ENCODE results near the gene KCNJ10.

Gene KCNJ10

DNA sequence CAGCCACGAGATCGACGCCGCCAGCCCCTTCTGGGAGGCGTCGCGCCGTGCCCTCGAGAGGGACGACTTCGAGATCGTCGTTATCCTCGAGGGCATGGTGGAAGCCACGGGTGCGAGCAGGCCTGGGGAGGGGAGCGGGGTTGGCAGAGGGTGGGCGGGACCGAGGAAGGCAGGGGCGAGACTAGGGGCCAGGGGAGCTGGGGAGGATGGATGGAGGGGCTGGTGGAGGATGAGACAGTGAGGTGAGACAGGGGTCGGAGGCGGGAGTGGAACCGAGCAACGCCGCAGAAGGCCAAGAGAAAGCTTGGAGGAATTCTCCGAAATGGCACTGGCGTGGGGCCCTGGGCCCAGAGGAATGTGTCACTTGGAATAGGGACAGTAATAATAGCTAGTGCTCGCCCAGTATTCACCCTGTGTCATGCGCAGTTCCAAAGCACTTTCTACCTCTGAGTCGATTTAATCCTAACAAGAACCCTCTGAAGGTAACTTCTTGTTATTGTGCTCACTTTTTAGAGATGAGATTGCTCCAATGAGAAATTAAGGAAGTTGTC lies 14.9 kb upstream of the KCNJ10 start:
- WGBS, 2 experiments = 93 to 94% methylated on average over 30 of the region's 30 CpGs
- H3K4me3 ChIP-seq (ENCODE audit: insufficient read depth, low read depth, low read length) = no peak overlapping the region
- peaks cover 5% of the 10 kb centered on the region for H3K4me1 ChIP-seq (ENCODE audit: control insufficient read depth, insufficient read depth, low read length)
- H3K9me3 ChIP-seq (ENCODE audit: control insufficient read depth, low read length) = no peaks in the 10 kb centered on the region
- H3K36me3 ChIP-seq (ENCODE audit: control insufficient read depth, insufficient read depth, low read length) = no peaks in the 10 kb centered on the region
- H3K27ac ChIP-seq (ENCODE audit: insufficient read depth, low read depth, low read length, poor library complexity, severe bottlenecking) = no peak overlapping the region
- peaks cover 62% of the 10 kb centered on the region for H3K27me3 ChIP-seq (ENCODE audit: control insufficient read depth, insufficient read depth, low read length, poor library complexity, severe bottlenecking)

GRCh38 chr1:160083968-160084770 lies 14.2 kb upstream of the KCNJ10 start:
- H3K36me3 ChIP-seq (ENCODE audit: control insufficient read depth, insufficient read depth, low read length) = no peaks in the 10 kb centered on the region
- no peaks in the 10 kb centered on the region for H3K9me3 ChIP-seq (ENCODE audit: control insufficient read depth, low read length)
- H3K4me3 ChIP-seq (ENCODE audit: insufficient read depth, low read depth, low read length) = peak overlapping the region; percentile 27
- peaks cover 5% of the 10 kb centered on the region for H3K4me1 ChIP-seq (ENCODE audit: control insufficient read depth, insufficient read depth, low read length)
- no peak overlapping the region for H3K27ac ChIP-seq (ENCODE audit: insufficient read depth, low read depth, low read length, poor library complexity, severe bottlenecking)
- peaks cover 69% of the 10 kb centered on the region for H3K27me3 ChIP-seq (ENCODE audit: control insufficient read depth, insufficient read depth, low read length, poor library complexity, severe bottlenecking)
- WGBS, 2 experiments = 46% methylated on average over 96 of the region's 96 CpGs

- H3K4me1 ChIP-seq (ENCODE audit: control insufficient read depth, insufficient read depth, low read length) = peaks cover 5% of the 10 kb centered on the region
- H3K27ac ChIP-seq (ENCODE audit: insufficient read depth, low read depth, low read length, poor library complexity, severe bottlenecking) = no peak overlapping the region
- H3K4me3 ChIP-seq (ENCODE audit: insufficient read depth, low read depth, low read length) = no peak overlapping the region
- H3K9me3 ChIP-seq (ENCODE audit: control insufficient read depth, low read length) = no peaks in the 10 kb centered on the region
- 68 to 81% methylated on average over 3 of the region's 3 CpGs for WGBS, 2 experiments
- peaks cover 80% of the 10 kb centered on the region for H3K27me3 ChIP-seq (ENCODE audit: control insufficient read depth, insufficient read depth, low read length, poor library complexity, severe bottlenecking)
- H3K36me3 ChIP-seq (ENCODE audit: control insufficient read depth, insufficient read depth, low read length) = no peaks in the 10 kb centered on the region
Observed at GRCh38 chr1:160082926-160083325, 13.0 kb upstream of the KCNJ10 start.

DNA sequence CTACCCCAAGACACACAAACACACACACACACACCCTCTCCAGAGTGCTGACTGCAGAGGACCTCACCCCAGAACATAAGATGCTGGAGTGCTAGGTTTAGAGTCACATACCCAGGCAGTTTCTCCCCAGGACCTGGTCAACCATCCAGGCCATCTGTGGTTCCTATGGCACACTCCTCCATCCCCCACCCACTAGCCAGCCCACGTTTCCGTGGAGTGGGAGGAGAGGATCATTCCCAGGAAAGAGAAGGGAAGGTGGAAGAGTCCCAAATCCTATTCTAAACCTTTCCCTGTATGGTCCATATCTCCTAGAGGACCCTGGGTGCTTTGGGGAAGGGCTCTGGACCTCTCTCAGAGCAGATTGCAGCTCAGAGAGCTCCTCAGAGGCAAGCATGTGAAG lies 12.5 kb upstream of the KCNJ10 start:
- Histone ChIP-seq H3K4me1 (ENCODE audit: control insufficient read depth, insufficient read depth, low read length) (peaks cover 5% of the 10 kb centered on the region), H3K27ac (ENCODE audit: insufficient read depth, low read depth, low read length, poor library complexity, severe bottlenecking) (no peak overlapping the region), H3K36me3 (ENCODE audit: control insufficient read depth, insufficient read depth, low read length) (no peaks in the 10 kb centered on the region), H3K9me3 (ENCODE audit: control insufficient read depth, low read length) (no peaks in the 10 kb centered on the region), H3K27me3 (ENCODE audit: control insufficient read depth, insufficient read depth, low read length, poor library complexity, severe bottlenecking) (peaks cover 80% of the 10 kb centered on the region), H3K4me3 (ENCODE audit: insufficient read depth, low read depth, low read length) (no peak overlapping the region)
- WGBS, 2 experiments = 27 to 46% methylated on average over 2 of the region's 2 CpGs

DNA sequence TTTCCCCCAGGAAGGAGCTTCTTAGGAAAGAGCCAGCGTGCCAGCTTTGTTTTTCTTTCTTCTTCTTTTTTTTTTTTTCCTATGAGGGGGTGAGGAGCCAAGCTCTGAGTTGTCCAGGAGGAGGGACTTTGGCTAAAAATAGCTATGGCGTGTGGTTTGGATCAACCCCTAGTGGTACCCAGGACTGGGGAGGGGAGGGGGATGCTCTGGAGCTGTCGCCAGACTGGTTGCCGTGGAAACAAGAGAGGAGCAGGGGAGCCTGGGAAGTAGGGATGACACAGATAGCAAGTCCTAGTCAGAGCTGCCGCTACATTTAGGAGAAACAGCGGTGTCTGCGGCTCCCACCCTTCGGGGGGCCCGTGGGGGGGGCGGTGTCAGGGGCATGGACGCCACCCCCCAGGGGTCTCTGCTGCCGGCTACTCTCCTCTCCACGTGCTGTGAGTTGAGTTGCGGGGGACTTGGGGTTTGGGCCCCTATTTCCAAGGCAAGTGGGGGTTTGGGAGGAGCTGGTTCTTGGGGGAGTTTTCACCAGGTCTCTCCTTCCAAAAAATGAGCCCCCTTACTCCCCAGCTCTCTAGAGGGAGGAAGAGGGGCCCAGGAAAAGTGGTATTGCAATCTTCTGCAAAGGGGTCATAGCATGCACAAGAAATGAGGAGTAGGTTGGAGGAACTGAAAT lies 11.4 kb upstream of the KCNJ10 start, which contains the start of gene KCNJ9:
Gene KCNJ9 (plus strand): TSS at position 278 of the 676 bp plus-strand sequence. CDS start 2,493 bp downstream, outside the sequence.
- Histone ChIP-seq H3K4me1 (ENCODE audit: control insufficient read depth, insufficient read depth, low read length) (peaks cover 5% of the 10 kb centered on the region), H3K27ac (ENCODE audit: insufficient read depth, low read depth, low read length, poor library complexity, severe bottlenecking) (no peak within 1 kb of the TSS), H3K36me3 (ENCODE audit: control insufficient read depth, insufficient read depth, low read length) (no peaks in the 10 kb centered on the region), H3K27me3 (ENCODE audit: control insufficient read depth, insufficient read depth, low read length, poor library complexity, severe bottlenecking) (peaks cover 80% of the 10 kb centered on the region), H3K4me3 (ENCODE audit: insufficient read depth, low read depth, low read length) (no peak within 1 kb of the TSS), H3K9me3 (ENCODE audit: control insufficient read depth, low read length) (no peaks in the 10 kb centered on the region)
- WGBS, 2 experiments = 33 to 35% methylated on average over 14 of the region's 14 CpGs

GRCh38 chr1:160080381-160081100 lies 10.6 kb upstream of the KCNJ10 start:
- no peaks in the 10 kb centered on the region for H3K36me3 ChIP-seq (ENCODE audit: control insufficient read depth, insufficient read depth, low read length)
- no peaks in the 10 kb centered on the region for H3K9me3 ChIP-seq (ENCODE audit: control insufficient read depth, low read length)
- no peaks in the 10 kb centered on the region for H3K4me1 ChIP-seq (ENCODE audit: control insufficient read depth, insufficient read depth, low read length)
- no peak overlapping the region for H3K27ac ChIP-seq (ENCODE audit: insufficient read depth, low read depth, low read length, poor library complexity, severe bottlenecking)
- 71 to 75% methylated on average over 6 of the region's 6 CpGs for WGBS, 2 experiments
- peaks cover 75% of the 10 kb centered on the region for H3K27me3 ChIP-seq (ENCODE audit: control insufficient read depth, insufficient read depth, low read length, poor library complexity, severe bottlenecking)
- no peak overlapping the region for H3K4me3 ChIP-seq (ENCODE audit: insufficient read depth, low read depth, low read length)

DNA sequence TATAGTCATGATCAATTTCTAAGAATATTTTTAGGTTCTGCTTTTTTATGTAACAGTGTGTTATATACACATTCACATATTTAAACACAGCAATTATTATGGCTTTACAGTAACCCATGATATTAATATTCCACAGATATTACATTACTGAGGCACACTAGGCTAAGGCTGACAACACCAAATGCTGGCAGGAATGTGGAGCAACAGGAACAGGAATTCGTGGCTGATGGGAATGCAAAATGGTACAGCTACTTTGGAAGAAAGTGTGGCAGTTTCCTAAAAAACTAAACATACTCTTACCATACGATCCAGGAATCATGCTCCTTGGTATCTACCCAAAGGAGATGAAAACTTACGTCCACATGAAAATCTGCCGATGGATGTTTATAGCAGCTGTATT lies 9.5 kb upstream of the KCNJ10 start:
- no peak overlapping the region for H3K4me3 ChIP-seq (ENCODE audit: insufficient read depth, low read depth, low read length)
- H3K27ac ChIP-seq (ENCODE audit: insufficient read depth, low read depth, low read length, poor library complexity, severe bottlenecking) = no peak overlapping the region
- H3K4me1 ChIP-seq (ENCODE audit: control insufficient read depth, insufficient read depth, low read length) = no peaks in the 10 kb centered on the region
- 68 to 79% methylated on average over 4 of the region's 4 CpGs for WGBS, 2 experiments
- H3K9me3 ChIP-seq (ENCODE audit: control insufficient read depth, low read length) = no peaks in the 10 kb centered on the region
- H3K36me3 ChIP-seq (ENCODE audit: control insufficient read depth, insufficient read depth, low read length) = no peaks in the 10 kb centered on the region
- H3K27me3 ChIP-seq (ENCODE audit: control insufficient read depth, insufficient read depth, low read length, poor library complexity, severe bottlenecking) = peaks cover 64% of the 10 kb centered on the region

GRCh38 chr1:160078512-160079195 lies 8.7 kb upstream of the KCNJ10 start:
- H3K9me3 ChIP-seq (ENCODE audit: control insufficient read depth, low read length) = no peaks in the 10 kb centered on the region
- peaks cover 56% of the 10 kb centered on the region for H3K27me3 ChIP-seq (ENCODE audit: control insufficient read depth, insufficient read depth, low read length, poor library complexity, severe bottlenecking)
- 30% methylated on average over 8 of the region's 8 CpGs for WGBS, 2 experiments
- no peak overlapping the region for H3K4me3 ChIP-seq (ENCODE audit: insufficient read depth, low read depth, low read length)
- H3K27ac ChIP-seq (ENCODE audit: insufficient read depth, low read depth, low read length, poor library complexity, severe bottlenecking) = no peak overlapping the region
- no peaks in the 10 kb centered on the region for H3K4me1 ChIP-seq (ENCODE audit: control insufficient read depth, insufficient read depth, low read length)
- H3K36me3 ChIP-seq (ENCODE audit: control insufficient read depth, insufficient read depth, low read length) = no peaks in the 10 kb centered on the region

- no peaks in the 10 kb centered on the region for H3K36me3 ChIP-seq (ENCODE audit: control insufficient read depth, insufficient read depth, low read length)
- H3K27ac ChIP-seq (ENCODE audit: insufficient read depth, low read depth, low read length, poor library complexity, severe bottlenecking) = no peak overlapping the region
- H3K4me3 ChIP-seq (ENCODE audit: insufficient read depth, low read depth, low read length) = no peak overlapping the region
- no peaks in the 10 kb centered on the region for H3K9me3 ChIP-seq (ENCODE audit: control insufficient read depth, low read length)
- no peaks in the 10 kb centered on the region for H3K4me1 ChIP-seq (ENCODE audit: control insufficient read depth, insufficient read depth, low read length)
- H3K27me3 ChIP-seq (ENCODE audit: control insufficient read depth, insufficient read depth, low read length, poor library complexity, severe bottlenecking) = peaks cover 50% of the 10 kb centered on the region
Observed at GRCh38 chr1:160077486-160077885, 7.5 kb upstream of the KCNJ10 start.

All from ectodermal cell (in vitro differentiated cells).